OCI-LY7 (cell line): ENCODE measurements around the gene FBXO2. TPM values are rescaled to one million over a fixed set of nuclear protein-coding genes. Genes with fewer than 3 reads are reported as not detected.
"Not testable (repeated sequence)": the region's sequence is repeated elsewhere in the genome, so short reads cannot be mapped to it uniquely, and the experiment has no call there.

ENCODE experiments used
- BruUV-seq: library from RNA; stranded (reverse); fragments of 400-500 nt; replicated peaks from 2 replicates; lab custom pipeline; 2021; lab: Mats Ljungman, UMichigan
- CTCF ChIA-PET: fragments of 300-600 bp; sonication (Branson Sonifier 250); formaldehyde crosslinking; loops from one replicate; lab custom pipeline; 2022; ENCODE audit warnings: antibody characterized with exemption; ENCODE audit not compliant: unreplicated experiment; lab: Charles Lee
- POLR2A ChIA-PET: fragments of 300-600 bp; sonication (Branson Sonifier 250); formaldehyde crosslinking; loops from one replicate; lab custom pipeline; 2022; ENCODE audit warnings: antibody characterized with exemption; lab: Charles Lee
- DNase-seq: peaks from one replicate; pipeline ENCODE4 v3.0.0-alpha.2; 2015; ENCODE audit warnings: low spot score
- H2AFZ ChIP-seq: fragments of 200-600 bp; sonication (generic), shearing (Covaris generic); 2 replicates; pipeline ENCODE4 v1.6.1; 2014; ENCODE audit warnings: mild to moderate bottlenecking, antibody characterized with exemption, low read length, moderate library complexity
- H3K27ac ChIP-seq: fragments of 200-600 bp; sonication (generic); 2 replicates; pipeline ENCODE4 v1.5.1; 2014; ENCODE audit warnings: mixed run types, low read depth, mild to moderate bottlenecking, moderate library complexity, low read length, inconsistent platforms; ENCODE audit not compliant: poor library complexity, severe bottlenecking
- H3K36me3 ChIP-seq: fragments of 200-600 bp; sonication (generic); 2 replicates; pipeline ENCODE4 v1.6.1; 2014; ENCODE audit warnings: mild to moderate bottlenecking, antibody characterized with exemption, low read length, moderate library complexity, mixed read lengths; ENCODE audit not compliant: insufficient read depth
- H3K4me1 ChIP-seq: fragments of 200-600 bp; sonication (generic); 2 replicates; pipeline ENCODE4 v1.5.1; 2014; ENCODE audit warnings: mild to moderate bottlenecking, low read length; ENCODE audit not compliant: insufficient read depth, poor library complexity, severe bottlenecking
- H3K4me2 ChIP-seq: fragments of 200-600 bp; sonication (generic); 2 replicates; pipeline ENCODE4 v1.6.1; 2014; ENCODE audit warnings: mild to moderate bottlenecking, low read length
- H3K4me3 ChIP-seq: fragments of 200-600 bp; sonication (generic); 2 replicates; pipeline ENCODE4 v1.5.1; 2014; ENCODE audit warnings: mild to moderate bottlenecking, low read depth, low read length; ENCODE audit not compliant: poor library complexity, severe bottlenecking
- H3K79me2 ChIP-seq: fragments of 200-600 bp; sonication (generic); 2 replicates; pipeline ENCODE4 v1.6.1; 2016; ENCODE audit warnings: low read depth, mild to moderate bottlenecking, low read length, moderate library complexity, mixed read lengths; ENCODE audit not compliant: insufficient read depth
- H3K9me2 ChIP-seq: fragments of 200-600 bp; sonication (generic); 2 replicates; pipeline ENCODE4 v1.6.1; 2016; ENCODE audit warnings: mild to moderate bottlenecking, low read length, mixed read lengths; ENCODE audit not compliant: insufficient read depth
- H3K9me3 ChIP-seq: fragments of 200-600 bp; sonication (generic); 2 replicates; pipeline ENCODE4 v1.6.1; 2014; ENCODE audit warnings: mild to moderate bottlenecking, mixed run types, low read length, mixed read lengths
- H4K20me1 ChIP-seq: fragments of 200-600 bp; sonication (generic); 2 replicates; pipeline ENCODE4 v1.6.1; 2014; ENCODE audit warnings: mild to moderate bottlenecking, antibody characterized with exemption, low read length, moderate library complexity, mixed read lengths; ENCODE audit not compliant: insufficient read depth
- EZH2phosphoT487 ChIP-seq: fragments of 200-600 bp; sonication (generic); IDR thresholded peaks from 2 replicates; pipeline ENCODE4 v1.6.1; 2018; ENCODE audit warnings: low read depth, borderline replicate concordance, mild to moderate bottlenecking, mixed run types, antibody characterized with exemption, low read length, moderate library complexity, mixed read lengths
- intact Hi-C: fragments of 100-400 bp; cut with micrococcal nuclease; formaldehyde crosslinking; loops from one replicate; pipeline ENCODE4 v1.10.0; 2022; ENCODE audit not compliant: unreplicated experiment
- total RNA-seq, 2 experiments: library from RNA; depleted of rRNA in 1 of 2; stranded (reverse); fragments of >200 nt in 1 of 2; shearing (Covaris generic) in 1 of 2; gene quantifications; 2 replicates each; pipeline ENCODE4 v1.2.3, GENCODE V29; 2014 to 2022
- TF ChIP-seq, protein P1 (sequence below): fragments of 200-600 bp; sonication (generic); conservative IDR thresholded peaks from 2 replicates; pipeline ENCODE4 v1.5.1; 2014; ENCODE audit warnings: mild to moderate bottlenecking, antibody characterized with exemption, low read length, moderate library complexity, mixed read lengths

FBXO2 gene
- total RNA-seq, 2 experiments from 2014 or later = 2.7 to 6.1 TPM

DNA sequence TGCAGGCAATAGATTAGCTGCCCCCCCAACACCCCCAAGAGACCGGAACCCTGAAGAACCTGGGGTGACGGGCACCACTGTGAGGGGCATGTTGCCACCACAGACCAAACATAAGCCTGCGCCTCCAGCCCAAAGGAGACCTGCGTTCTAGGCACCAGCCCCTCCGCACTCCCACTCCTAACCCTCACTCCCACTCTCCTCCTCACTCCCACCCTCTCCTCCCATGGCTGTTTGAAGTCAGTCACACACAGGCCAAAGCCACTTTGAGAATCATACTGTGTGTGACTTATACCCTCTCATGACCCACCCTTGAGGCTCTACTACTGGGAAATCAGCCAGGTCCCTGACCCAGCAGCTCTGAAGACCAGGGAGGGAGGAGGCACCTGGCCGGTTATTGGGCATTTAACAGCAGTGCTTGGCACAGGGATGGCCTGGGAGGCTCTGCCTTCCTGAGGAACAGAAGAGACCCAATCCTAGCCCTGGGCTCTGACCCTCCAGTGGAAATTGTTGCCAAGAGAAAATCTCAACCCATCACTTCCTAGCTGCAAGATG, 43.5 kb downstream of the FBXO2 start:
- H3K4me2 ChIP-seq = no peak overlapping the region
- H3K27ac ChIP-seq = no peak overlapping the region
- H3K4me3 ChIP-seq = no peak overlapping the region
- POLR2A ChIA-PET = no interaction called here
- H3K4me1 ChIP-seq = no peaks in the 10 kb centered on the region
- CTCF ChIA-PET = no interaction called here
- H3K79me2 ChIP-seq = no peaks in the 10 kb centered on the region
- H3K9me3 ChIP-seq = no peaks in the 10 kb centered on the region
- BruUV-seq = no TSS peak
- no peaks in the 10 kb centered on the region for H4K20me1 ChIP-seq
- H3K36me3 ChIP-seq = no peaks in the 10 kb centered on the region
- TF ChIP-seq, protein P1, sequence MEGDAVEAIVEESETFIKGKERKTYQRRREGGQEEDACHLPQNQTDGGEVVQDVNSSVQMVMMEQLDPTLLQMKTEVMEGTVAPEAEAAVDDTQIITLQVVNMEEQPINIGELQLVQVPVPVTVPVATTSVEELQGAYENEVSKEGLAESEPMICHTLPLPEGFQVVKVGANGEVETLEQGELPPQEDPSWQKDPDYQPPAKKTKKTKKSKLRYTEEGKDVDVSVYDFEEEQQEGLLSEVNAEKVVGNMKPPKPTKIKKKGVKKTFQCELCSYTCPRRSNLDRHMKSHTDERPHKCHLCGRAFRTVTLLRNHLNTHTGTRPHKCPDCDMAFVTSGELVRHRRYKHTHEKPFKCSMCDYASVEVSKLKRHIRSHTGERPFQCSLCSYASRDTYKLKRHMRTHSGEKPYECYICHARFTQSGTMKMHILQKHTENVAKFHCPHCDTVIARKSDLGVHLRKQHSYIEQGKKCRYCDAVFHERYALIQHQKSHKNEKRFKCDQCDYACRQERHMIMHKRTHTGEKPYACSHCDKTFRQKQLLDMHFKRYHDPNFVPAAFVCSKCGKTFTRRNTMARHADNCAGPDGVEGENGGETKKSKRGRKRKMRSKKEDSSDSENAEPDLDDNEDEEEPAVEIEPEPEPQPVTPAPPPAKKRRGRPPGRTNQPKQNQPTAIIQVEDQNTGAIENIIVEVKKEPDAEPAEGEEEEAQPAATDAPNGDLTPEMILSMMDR = no peak
- TF ChIP-seq EZH2phosphoT487 = no peak
- DNase-seq = no peak
- H3K9me2 ChIP-seq = no peaks in the 10 kb centered on the region
- intact Hi-C loops = no loop called here
- no peak overlapping the region for H2AFZ ChIP-seq

DNA sequence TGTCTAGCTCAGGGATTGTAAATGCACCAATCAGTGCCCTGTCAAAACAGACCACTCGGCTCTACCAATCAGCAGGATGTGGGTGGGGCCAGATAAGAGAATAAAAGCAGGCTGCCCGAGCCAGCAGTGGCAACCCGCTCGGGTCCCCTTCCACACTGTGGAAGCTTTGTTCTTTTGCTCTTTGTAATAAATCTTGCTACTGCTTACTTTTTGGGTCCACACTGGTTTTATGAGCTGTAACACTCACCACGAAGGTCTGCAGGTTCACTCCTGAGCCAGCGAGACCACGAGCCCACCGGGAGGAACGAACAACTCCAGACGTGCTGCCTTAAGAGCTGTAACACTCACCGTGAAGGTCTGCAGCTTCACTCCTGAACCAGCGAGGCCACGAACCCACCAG, 44.9 kb downstream of the FBXO2 start:
- POLR2A ChIA-PET, H3K4me2 ChIP-seq, H3K9me2 ChIP-seq, H3K27ac ChIP-seq, H3K4me3 ChIP-seq, H3K9me3 ChIP-seq, H3K36me3 ChIP-seq, H4K20me1 ChIP-seq, BruUV-seq, H2AFZ ChIP-seq, CTCF ChIA-PET, intact Hi-C loops, DNase-seq, H3K4me1 ChIP-seq, H3K79me2 ChIP-seq: not testable (repeated sequence)

DNA sequence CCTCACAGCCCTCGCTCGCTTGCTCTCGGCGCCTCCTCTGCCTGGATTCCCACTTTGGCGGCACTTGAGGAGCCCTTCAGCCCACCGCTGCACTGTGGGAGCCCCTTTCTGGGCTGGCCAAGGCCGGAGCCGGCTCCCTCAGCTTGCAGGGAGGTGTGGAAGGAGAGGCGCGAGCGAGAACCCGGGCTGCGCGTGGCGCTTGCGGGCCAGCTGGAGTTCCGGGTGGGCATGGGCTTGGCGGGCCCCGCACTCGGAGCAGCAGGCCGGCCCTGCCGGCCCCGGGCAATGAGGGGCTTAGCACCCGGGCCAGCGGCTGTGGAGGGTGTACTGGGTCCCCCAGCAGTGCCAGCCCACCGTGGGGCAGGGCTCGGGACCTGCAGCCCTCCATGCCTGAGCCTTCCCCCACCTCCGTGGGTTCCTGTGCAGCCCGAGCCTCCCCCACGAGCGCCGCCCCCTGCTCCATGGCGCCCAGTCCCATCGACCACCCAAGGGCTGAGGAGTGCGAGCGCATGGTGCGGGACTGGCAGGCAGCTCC, 45.6 kb downstream of the FBXO2 start:
- H3K9me2 ChIP-seq, H3K36me3 ChIP-seq, DNase-seq, H3K27ac ChIP-seq, H3K4me3 ChIP-seq, H2AFZ ChIP-seq, H3K79me2 ChIP-seq, H4K20me1 ChIP-seq, intact Hi-C loops, BruUV-seq, H3K4me2 ChIP-seq, H3K4me1 ChIP-seq, CTCF ChIA-PET, H3K9me3 ChIP-seq, POLR2A ChIA-PET: not testable (repeated sequence)

DNA sequence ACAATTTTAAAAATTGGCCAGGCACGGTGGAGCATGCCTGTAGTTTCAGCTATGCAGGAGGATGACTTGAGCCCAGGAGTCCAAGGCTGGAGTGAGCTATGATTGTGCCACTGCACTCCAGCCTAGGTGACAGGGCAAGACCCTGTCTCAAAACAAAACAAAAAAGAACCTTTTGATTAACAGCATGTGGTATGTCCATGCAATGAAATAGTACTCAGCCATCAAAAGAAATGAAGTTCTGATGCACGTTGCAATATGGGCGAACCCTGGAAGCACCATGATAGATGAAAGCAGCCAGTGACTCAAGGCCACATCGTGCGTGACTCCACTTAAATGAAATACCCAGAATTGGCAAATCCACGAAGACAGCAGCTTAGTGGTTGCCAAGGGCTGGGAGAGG, 47.5 kb downstream of the FBXO2 start:
- Histone ChIP-seq H3K79me2 (no peaks in the 10 kb centered on the region), H3K27ac (no peak overlapping the region), H3K4me1 (no peaks in the 10 kb centered on the region), H4K20me1 (no peaks in the 10 kb centered on the region), H3K4me3 (no peak overlapping the region), H3K9me2 (no peaks in the 10 kb centered on the region), H2AFZ (no peak overlapping the region), H3K36me3 (no peaks in the 10 kb centered on the region), H3K4me2 (no peak overlapping the region), H3K9me3 (no peaks in the 10 kb centered on the region)
- ChIA-PET CTCF (no interaction called here), POLR2A (no interaction called here)
- intact Hi-C loops = no loop called here
- TF ChIP-seq, protein P1 = no peak
- no peak for TF ChIP-seq EZH2phosphoT487
- BruUV-seq = no TSS peak
- DNase-seq = no peak
